ENCODE results near the gene SPEN. TPM values are rescaled to one million over a fixed set of nuclear protein-coding genes. Genes with fewer than 3 reads are reported as not detected.
"Not testable (repeated sequence)": the region's sequence is repeated elsewhere in the genome, so short reads cannot be mapped to it uniquely, and the experiment has no call there.

SPEN gene
- total and polyA plus RNA-seq, 10 of the 15 experiments (the other 5 are each of a cell fraction or from before 2014, with no cell fraction given), result 5.2 to 58.7 (median 20.1) TPM

DNA sequence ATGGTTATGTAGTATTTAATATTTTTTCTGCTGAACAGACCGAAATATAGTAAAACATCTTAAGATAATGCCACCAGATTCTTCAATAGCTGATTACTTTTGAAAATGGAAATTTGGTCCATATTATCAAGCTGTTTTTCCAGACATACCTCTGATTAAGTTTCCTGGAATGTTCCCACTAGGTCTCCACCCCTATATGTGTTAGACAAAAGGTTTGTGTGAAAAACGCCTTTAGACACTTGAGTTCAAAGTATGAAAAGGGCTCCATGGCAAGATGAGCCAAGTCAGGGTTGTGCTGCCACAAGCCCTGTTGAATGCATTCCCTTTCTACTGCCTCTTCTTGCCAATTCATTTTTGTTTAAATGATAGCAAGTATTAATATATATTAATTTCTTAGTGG, 75.7 kb downstream of the SPEN start:
- no peaks in the 10 kb centered on the region for H3K9me3 ChIP-seq (replicated peaks; ENCODE audit: control insufficient read depth, insufficient read depth, low read length)
- FAIRE-seq (no peak), ATAC-seq (no peak), DNase-seq (ENCODE audit: low read depth, low spot score) (no peak)
- no peak overlapping the region for H2AFZ ChIP-seq (ENCODE audit: control insufficient read depth, low read depth, low read length)
- H4K20me1 ChIP-seq (ENCODE audit: control insufficient read depth, insufficient read depth), result no peaks in the 10 kb centered on the region
- H3K4me2 ChIP-seq (ENCODE audit: control insufficient read depth, insufficient read depth), result no peak overlapping the region
- RAD21 ChIA-PET (ENCODE audit: unreplicated experiment), result interaction anchor here (0.8 to 0.9 kb wide), 2 partner anchors 52 to 84 kb away, joined by 3 to 4 read pairs; no protein-coding TSS in a partner anchor
- H3K4me1 ChIP-seq (ENCODE audit: control insufficient read depth, insufficient read depth, low read length), result peaks cover 9% of the 10 kb centered on the region; the same call in 1 of the 2 replicates
- H3K27me3 ChIP-seq (replicated peaks in 1 of 2; ENCODE audit: control insufficient read depth in 2 of 2, insufficient read depth in 2 of 2, low read length in 1 of 2), result no peaks in the 10 kb centered on the region
- no peak overlapping the region for H3K9ac ChIP-seq (ENCODE audit: control insufficient read depth, insufficient read depth, low read length)
- CTCF ChIA-PET, result interaction anchor here (0.9 to 3.2 kb wide), 3 partner anchors 84 to 131 kb away, joined by 3 to 17 read pairs (median 5); no protein-coding TSS in a partner anchor
- WGBS (ENCODE audit: insufficient coverage, insufficient replicate concordance, low lambda C conversion rate, missing lambda C conversion rate), result 98% methylated on average over 2 of the region's 2 CpGs
- TF ChIP-seq JUND (IDR thresholded peaks at IDR 0.05; ENCODE audit: low read depth, low read length), result no peak
- TF ChIP-seq, protein P1, sequence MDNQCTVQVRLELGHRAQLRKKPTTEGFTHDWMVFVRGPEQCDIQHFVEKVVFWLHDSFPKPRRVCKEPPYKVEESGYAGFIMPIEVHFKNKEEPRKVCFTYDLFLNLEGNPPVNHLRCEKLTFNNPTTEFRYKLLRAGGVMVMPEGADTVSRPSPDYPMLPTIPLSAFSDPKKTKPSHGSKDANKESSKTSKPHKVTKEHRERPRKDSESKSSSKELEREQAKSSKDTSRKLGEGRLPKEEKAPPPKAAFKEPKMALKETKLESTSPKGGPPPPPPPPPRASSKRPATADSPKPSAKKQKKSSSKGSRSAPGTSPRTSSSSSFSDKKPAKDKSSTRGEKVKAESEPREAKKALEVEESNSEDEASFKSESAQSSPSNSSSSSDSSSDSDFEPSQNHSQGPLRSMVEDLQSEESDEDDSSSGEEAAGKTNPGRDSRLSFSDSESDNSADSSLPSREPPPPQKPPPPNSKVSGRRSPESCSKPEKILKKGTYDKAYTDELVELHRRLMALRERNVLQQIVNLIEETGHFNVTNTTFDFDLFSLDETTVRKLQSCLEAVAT (IDR thresholded peaks at IDR 0.05), result no peak
- no peak for TF ChIP-seq CHD1 (IDR thresholded peaks at IDR 0.05; ENCODE audit: low read depth, low read length)
- no peak for TF ChIP-seq NR2C1 (IDR thresholded peaks at IDR 0.05)
- TF ChIP-seq CBX5 (IDR thresholded peaks at IDR 0.05; ENCODE audit: low read depth), result no peak
- H3K27ac ChIP-seq (ENCODE audit: control insufficient read depth, insufficient read depth), result no peak overlapping the region
- BruUV-seq (replicated peaks), result no TSS peak
- peaks cover 4% of the 10 kb centered on the region for H3K79me2 ChIP-seq (ENCODE audit: control insufficient read depth, insufficient read depth, low read length)
- SMC1A ChIA-PET (ENCODE audit: uncharacterized antibody, unreplicated experiment), result interaction anchor here (0.7 to 2.8 kb wide), 6 partner anchors 9 to 108 kb away, joined by 3 to 11 read pairs (median 3); no protein-coding TSS in a partner anchor
- intact Hi-C loops (cut with micrococcal nuclease; ENCODE audit: unreplicated experiment), result no loop called here
- in situ Hi-C loops (cut with MboI), result no loop called here
- H3K36me3 ChIP-seq (ENCODE audit: control insufficient read depth in 2 of 2, insufficient read depth in 2 of 2, low read length in 1 of 2), result peaks cover 4 to 51% of the 10 kb centered on the region in 2 experiments
- POLR2A ChIA-PET, result no interaction called here
- no peak overlapping the region for H3K4me3 ChIP-seq

DNA sequence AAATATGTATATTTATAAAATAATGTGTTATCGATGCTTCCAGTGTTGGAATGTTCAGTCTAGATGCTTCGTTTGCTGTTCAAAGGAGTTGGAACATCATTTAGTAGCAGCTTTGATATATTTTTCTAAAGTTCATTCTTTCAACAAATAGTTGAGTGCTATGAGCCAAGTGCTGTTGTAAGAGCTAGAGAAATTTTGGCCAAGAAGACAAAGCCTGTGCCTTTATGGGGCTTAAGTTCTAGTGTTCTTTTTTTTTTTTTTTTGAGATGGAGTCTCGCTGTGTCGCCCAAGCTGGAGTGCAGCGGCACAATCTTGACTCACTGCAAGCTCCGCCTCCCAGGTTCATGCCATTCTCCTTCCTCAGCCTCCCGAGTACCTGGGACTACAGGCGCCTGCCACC, 78.9 kb downstream of the SPEN start:
- H2AFZ ChIP-seq (ENCODE audit: control insufficient read depth, low read depth, low read length); intact Hi-C loops (cut with micrococcal nuclease; ENCODE audit: unreplicated experiment); H3K79me2 ChIP-seq (ENCODE audit: control insufficient read depth, insufficient read depth, low read length); ATAC-seq; H3K4me1 ChIP-seq (ENCODE audit: control insufficient read depth, insufficient read depth, low read length); in situ Hi-C loops (cut with MboI); H3K9me3 ChIP-seq (replicated peaks; ENCODE audit: control insufficient read depth, insufficient read depth, low read length); BruUV-seq (replicated peaks); H3K9ac ChIP-seq (ENCODE audit: control insufficient read depth, insufficient read depth, low read length); H3K27ac ChIP-seq (ENCODE audit: control insufficient read depth, insufficient read depth); H3K4me3 ChIP-seq; FAIRE-seq; RAD21 ChIA-PET (ENCODE audit: unreplicated experiment); H4K20me1 ChIP-seq (ENCODE audit: control insufficient read depth, insufficient read depth); H3K4me2 ChIP-seq (ENCODE audit: control insufficient read depth, insufficient read depth); POLR2A ChIA-PET; DNase-seq (ENCODE audit: low read depth, low spot score); H3K27me3 ChIP-seq (replicated peaks in 1 of 2; ENCODE audit: control insufficient read depth in 2 of 2, insufficient read depth in 2 of 2, low read length in 1 of 2): not testable (repeated sequence)
- SMC1A ChIA-PET (ENCODE audit: uncharacterized antibody, unreplicated experiment), result interaction anchor here (0.7 to 1.5 kb wide), 5 partner anchors 20 to 134 kb away, joined by 3 read pairs; no protein-coding TSS in a partner anchor
- H3K36me3 ChIP-seq (ENCODE audit: control insufficient read depth in 2 of 2, insufficient read depth in 2 of 2, low read length in 1 of 2), result peaks cover 17 to 53% of the 10 kb centered on the region in 2 experiments
- WGBS (ENCODE audit: insufficient coverage, insufficient replicate concordance, low lambda C conversion rate, missing lambda C conversion rate), result 97% methylated on average over 3 of the region's 8 CpGs
- CTCF ChIA-PET, result interaction anchor here (1.1 to 2.1 kb wide), 2 partner anchors 111 to 135 kb away, joined by 4 to 6 read pairs; no protein-coding TSS in a partner anchor
